Stimulated activated effector memory CD8-positive, alpha-beta T cell treated with anti-CD3 and anti-CD28 coated beads, Interleukin-12 subunit alpha, Interleukin-12 subunit beta, amount 100 ng/mL, for 72 hours (primary cell): ENCODE data around the gene DYRK1A.

Experiments used
- ATAC-seq: fragments of 150-1000 bp; cut with Tn5 transposase; 2 replicates; pipeline ENCODE4 v1.10.0; 2021
- DNase-seq, 2 donors: peaks; one replicate each; pipeline ENCODE4 v3.0.0; 2021 to 2022; ENCODE audit warnings: low spot score in 2 of 2
- H3K27ac Mint-ChIP-seq: one replicate; pipeline ENCODE4 v1.8.0; 2022; ENCODE audit warnings: mild to moderate bottlenecking, mixed read lengths
- H3K36me3 Mint-ChIP-seq: one replicate; pipeline ENCODE4 v1.8.0; 2022; ENCODE audit warnings: mild to moderate bottlenecking, mixed read lengths
- H3K4me1 Mint-ChIP-seq: one replicate; pipeline ENCODE4 v1.8.0; 2022; ENCODE audit warnings: mixed read lengths
- H3K4me3 Mint-ChIP-seq: one replicate; pipeline ENCODE4 v1.8.0; 2022; ENCODE audit warnings: mild to moderate bottlenecking, mixed read lengths
- H3K9me3 Mint-ChIP-seq: one replicate; pipeline ENCODE4 v1.8.0; 2022; ENCODE audit warnings: mixed read lengths

The DYRK1A gene

GRCh38 chr21:37566790-37567615 is 200.4 kb downstream of the DYRK1A start:
- peaks cover 9% of the 10 kb centered on the region for H3K36me3 Mint-ChIP-seq
- H3K27ac Mint-ChIP-seq = no peak overlapping the region
- DNase-seq = no peak
- no peaks in the 10 kb centered on the region for H3K9me3 Mint-ChIP-seq
- ATAC-seq = no peak
- peaks cover 22% of the 10 kb centered on the region for H3K4me1 Mint-ChIP-seq
- H3K4me3 Mint-ChIP-seq = no peak overlapping the region

- Mint-ChIP-seq H3K4me1 (peaks cover 22% of the 10 kb centered on the region), H3K4me3 (no peak overlapping the region), H3K27ac (no peak overlapping the region), H3K9me3 (no peaks in the 10 kb centered on the region), H3K36me3 (peaks cover 9% of the 10 kb centered on the region)
- DNase-seq = no peak
- no peak for ATAC-seq
These were observed 201.8 kb downstream of the DYRK1A start for GRCh38 chr21:37568415-37568814.

- H3K4me3 Mint-ChIP-seq = no peak overlapping the region
- H3K4me1 Mint-ChIP-seq = peaks cover 22% of the 10 kb centered on the region
- ATAC-seq (no peak), DNase-seq (no peak)
- peaks cover 6% of the 10 kb centered on the region for H3K36me3 Mint-ChIP-seq
- H3K9me3 Mint-ChIP-seq = no peaks in the 10 kb centered on the region
- no peak overlapping the region for H3K27ac Mint-ChIP-seq
These were observed 202.3 kb downstream of the DYRK1A start for GRCh38 chr21:37568916-37569315.

- Mint-ChIP-seq H3K4me3 (no peak overlapping the region), H3K9me3 (no peaks in the 10 kb centered on the region), H3K36me3 (no peaks in the 10 kb centered on the region), H3K27ac (no peak overlapping the region), H3K4me1 (no peaks in the 10 kb centered on the region)
- ATAC-seq = no peak
- no peak for DNase-seq
These were observed 204.9 kb downstream of the DYRK1A start for GRCh38 chr21:37571442-37571841.

- Mint-ChIP-seq H3K36me3 (no peaks in the 10 kb centered on the region), H3K9me3 (peaks cover under 1% of the 10 kb centered on the region), H3K4me3 (no peak overlapping the region), H3K27ac (no peak overlapping the region), H3K4me1 (no peaks in the 10 kb centered on the region)
- ATAC-seq (no peak), DNase-seq (no peak)
These were observed 207.7 kb downstream of the DYRK1A start for GRCh38 chr21:37574316-37574715.

GRCh38 chr21:37574751-37575150 is 208.2 kb downstream of the DYRK1A start:
- H3K4me1 Mint-ChIP-seq = no peaks in the 10 kb centered on the region
- no peak for DNase-seq
- H3K9me3 Mint-ChIP-seq = peaks cover 2% of the 10 kb centered on the region
- H3K27ac Mint-ChIP-seq = no peak overlapping the region
- H3K4me3 Mint-ChIP-seq = no peak overlapping the region
- no peak for ATAC-seq
- H3K36me3 Mint-ChIP-seq = no peaks in the 10 kb centered on the region

GRCh38 chr21:37575580-37575979 is 209.0 kb downstream of the DYRK1A start:
- peaks cover 2% of the 10 kb centered on the region for H3K9me3 Mint-ChIP-seq
- no peaks in the 10 kb centered on the region for H3K36me3 Mint-ChIP-seq
- no peak overlapping the region for H3K27ac Mint-ChIP-seq
- DNase-seq (no peak), ATAC-seq (no peak)
- no peaks in the 10 kb centered on the region for H3K4me1 Mint-ChIP-seq
- no peak overlapping the region for H3K4me3 Mint-ChIP-seq
